Rectal smooth muscle tissue (tissue), 1 donor: ENCODE results near the gene GPC3.

ENCODE experiments used
- H3K27ac ChIP-seq: one replicate; pipeline ENCODE4 v1.7.0; 2013; ENCODE audit warnings: low read depth, low read length, inconsistent platforms
- H3K27me3 ChIP-seq: one replicate; pipeline ENCODE4 v1.7.0; 2013; ENCODE audit warnings: low read length; ENCODE audit not compliant: control insufficient read depth, insufficient read depth
- H3K36me3 ChIP-seq: one replicate; pipeline ENCODE4 v1.7.0; 2013; ENCODE audit warnings: low read length; ENCODE audit not compliant: control insufficient read depth, insufficient read depth
- H3K4me1 ChIP-seq: one replicate; pipeline ENCODE4 v1.7.0; 2013; ENCODE audit warnings: low read length; ENCODE audit not compliant: control insufficient read depth, insufficient read depth
- H3K4me3 ChIP-seq: one replicate; pipeline ENCODE4 v1.7.0; 2013; ENCODE audit warnings: low read length
- H3K9ac ChIP-seq: one replicate; pipeline ENCODE4 v1.7.0; 2013; ENCODE audit warnings: low read length

The GPC3 gene

DNA sequence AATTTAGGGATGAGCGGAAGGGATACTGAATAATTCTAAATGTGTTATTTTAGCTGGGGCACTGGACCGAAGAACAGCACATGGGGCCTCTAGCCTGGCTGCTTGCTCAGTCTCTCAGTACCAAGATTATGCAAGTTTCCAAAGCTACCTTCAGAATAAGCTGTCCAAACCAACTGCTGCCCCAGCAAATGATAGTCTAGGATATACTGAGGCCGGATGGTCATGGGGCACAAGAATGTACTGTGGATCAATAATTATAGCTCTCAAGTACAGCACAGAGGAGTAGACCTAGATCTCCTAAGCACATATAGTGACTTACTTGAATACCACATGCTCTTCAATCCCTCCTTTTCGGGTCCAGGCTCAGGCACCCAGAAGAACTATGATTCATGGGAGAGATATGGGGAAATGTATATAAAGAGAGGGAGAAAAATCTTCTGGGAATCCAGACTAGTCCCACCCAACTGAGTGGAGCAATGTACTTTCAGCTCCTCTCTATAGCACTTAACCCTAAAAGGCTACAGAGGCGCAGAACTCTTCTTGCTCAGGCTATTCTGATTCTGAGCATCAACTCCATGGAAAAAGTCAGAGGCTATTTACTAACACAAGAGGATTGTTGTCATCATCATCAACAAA lies 409.8 kb downstream of the GPC3 start:
- no peak overlapping the region for H3K27ac ChIP-seq
- H3K27me3 ChIP-seq: no peaks in the 10 kb centered on the region
- no peaks in the 10 kb centered on the region for H3K36me3 ChIP-seq
- H3K4me3 ChIP-seq: no peak overlapping the region
- no peak overlapping the region for H3K9ac ChIP-seq
- H3K4me1 ChIP-seq: no peaks in the 10 kb centered on the region

GRCh38 chrX:133574716-133575115 lies 410.7 kb downstream of the GPC3 start:
- Histone ChIP-seq H3K4me1 (no peaks in the 10 kb centered on the region), H3K9ac (no peak overlapping the region), H3K36me3 (no peaks in the 10 kb centered on the region), H3K27me3 (no peaks in the 10 kb centered on the region), H3K27ac (no peak overlapping the region), H3K4me3 (no peak overlapping the region)

GRCh38 chrX:133570549-133570948 lies 414.8 kb downstream of the GPC3 start:
- H3K9ac ChIP-seq: no peak overlapping the region
- no peaks in the 10 kb centered on the region for H3K36me3 ChIP-seq
- H3K4me3 ChIP-seq: no peak overlapping the region
- no peaks in the 10 kb centered on the region for H3K27me3 ChIP-seq
- H3K4me1 ChIP-seq: no peaks in the 10 kb centered on the region
- H3K27ac ChIP-seq: no peak overlapping the region

GRCh38 chrX:133569217-133569616 lies 416.2 kb downstream of the GPC3 start:
- no peak overlapping the region for H3K9ac ChIP-seq
- H3K27ac ChIP-seq: no peak overlapping the region
- no peaks in the 10 kb centered on the region for H3K4me1 ChIP-seq
- H3K27me3 ChIP-seq: no peaks in the 10 kb centered on the region
- H3K36me3 ChIP-seq: no peaks in the 10 kb centered on the region
- H3K4me3 ChIP-seq: no peak overlapping the region

- no peaks in the 10 kb centered on the region for H3K36me3 ChIP-seq
- H3K4me1 ChIP-seq: no peaks in the 10 kb centered on the region
- H3K27ac ChIP-seq: no peak overlapping the region
- no peak overlapping the region for H3K9ac ChIP-seq
- H3K4me3 ChIP-seq: no peak overlapping the region
- H3K27me3 ChIP-seq: no peaks in the 10 kb centered on the region
These were observed 417.3 kb downstream of the GPC3 start for GRCh38 chrX:133568109-133568508.

DNA sequence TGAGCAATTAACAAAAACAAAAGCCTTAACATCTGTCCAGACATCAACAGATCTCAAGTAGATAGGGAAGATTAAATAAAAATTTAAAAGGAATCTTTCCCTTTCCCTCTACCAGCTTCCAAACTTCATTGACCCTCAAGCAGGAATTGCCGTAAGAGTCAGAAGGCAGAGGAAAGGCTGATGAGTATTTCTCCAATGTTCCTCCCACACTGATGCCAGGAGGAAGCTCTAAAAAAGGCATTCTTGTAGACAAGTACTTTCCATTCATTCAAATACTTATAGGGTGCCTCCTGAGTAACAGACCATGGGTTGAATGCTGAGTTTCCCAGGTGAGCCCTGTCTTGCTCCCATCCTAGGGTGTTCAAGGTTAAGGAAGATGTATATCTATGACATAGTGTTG lies 418.5 kb downstream of the GPC3 start:
- H3K4me3 ChIP-seq: no peak overlapping the region
- H3K4me1 ChIP-seq: no peaks in the 10 kb centered on the region
- H3K36me3 ChIP-seq: no peaks in the 10 kb centered on the region
- no peak overlapping the region for H3K27ac ChIP-seq
- H3K9ac ChIP-seq: no peak overlapping the region
- H3K27me3 ChIP-seq: no peaks in the 10 kb centered on the region

DNA sequence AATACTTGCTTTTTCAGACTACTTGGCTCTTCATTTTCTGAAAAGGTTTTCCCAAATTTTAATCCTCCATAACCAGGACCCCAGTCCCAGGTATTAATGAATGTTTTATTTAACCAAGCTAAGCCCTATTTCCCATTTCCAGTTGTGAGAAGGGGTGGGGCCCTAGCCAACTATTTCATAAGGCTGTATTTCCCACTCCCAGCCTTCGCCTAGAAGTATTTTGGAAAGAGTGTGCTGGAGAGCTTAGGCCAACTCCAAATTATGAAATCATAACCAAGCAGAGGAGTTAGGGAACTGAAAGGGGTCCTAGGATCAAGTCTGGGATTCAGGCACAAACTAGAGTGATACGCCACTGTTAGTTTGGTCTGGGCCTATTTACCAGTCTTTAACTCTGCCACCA lies 421.7 kb downstream of the GPC3 start:
- Histone ChIP-seq H3K4me1 (no peaks in the 10 kb centered on the region), H3K27ac (no peak overlapping the region), H3K9ac (no peak overlapping the region), H3K4me3 (no peak overlapping the region), H3K36me3 (no peaks in the 10 kb centered on the region), H3K27me3 (no peaks in the 10 kb centered on the region)

DNA sequence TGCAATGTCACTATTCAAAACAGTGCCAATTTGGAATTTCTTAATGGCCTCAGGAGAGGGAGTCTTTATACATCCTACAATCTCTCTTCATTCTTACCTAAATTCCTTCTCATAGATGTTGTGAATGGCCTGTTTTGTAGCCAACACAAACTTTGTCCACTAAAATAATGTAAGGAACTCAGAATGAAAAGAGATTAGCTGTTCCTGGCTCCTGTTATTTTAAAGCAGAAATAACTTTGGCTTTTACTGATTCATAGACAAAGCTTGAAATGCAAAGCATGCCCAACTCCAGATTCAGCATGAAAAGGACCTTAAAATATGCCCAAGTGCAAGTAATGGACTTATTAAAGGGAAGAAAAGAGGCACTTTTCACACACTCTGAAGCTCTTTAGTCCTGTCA lies 424.1 kb downstream of the GPC3 start:
- no peaks in the 10 kb centered on the region for H3K27me3 ChIP-seq
- H3K4me1 ChIP-seq: no peaks in the 10 kb centered on the region
- no peaks in the 10 kb centered on the region for H3K36me3 ChIP-seq
- H3K4me3 ChIP-seq: no peak overlapping the region
- H3K9ac ChIP-seq: no peak overlapping the region
- H3K27ac ChIP-seq: no peak overlapping the region

GRCh38 chrX:133559909-133560308 lies 425.5 kb downstream of the GPC3 start:
- Histone ChIP-seq H3K36me3 (no peaks in the 10 kb centered on the region), H3K27ac (no peak overlapping the region), H3K27me3 (no peaks in the 10 kb centered on the region), H3K4me1 (no peaks in the 10 kb centered on the region), H3K4me3 (no peak overlapping the region), H3K9ac (no peak overlapping the region)

DNA sequence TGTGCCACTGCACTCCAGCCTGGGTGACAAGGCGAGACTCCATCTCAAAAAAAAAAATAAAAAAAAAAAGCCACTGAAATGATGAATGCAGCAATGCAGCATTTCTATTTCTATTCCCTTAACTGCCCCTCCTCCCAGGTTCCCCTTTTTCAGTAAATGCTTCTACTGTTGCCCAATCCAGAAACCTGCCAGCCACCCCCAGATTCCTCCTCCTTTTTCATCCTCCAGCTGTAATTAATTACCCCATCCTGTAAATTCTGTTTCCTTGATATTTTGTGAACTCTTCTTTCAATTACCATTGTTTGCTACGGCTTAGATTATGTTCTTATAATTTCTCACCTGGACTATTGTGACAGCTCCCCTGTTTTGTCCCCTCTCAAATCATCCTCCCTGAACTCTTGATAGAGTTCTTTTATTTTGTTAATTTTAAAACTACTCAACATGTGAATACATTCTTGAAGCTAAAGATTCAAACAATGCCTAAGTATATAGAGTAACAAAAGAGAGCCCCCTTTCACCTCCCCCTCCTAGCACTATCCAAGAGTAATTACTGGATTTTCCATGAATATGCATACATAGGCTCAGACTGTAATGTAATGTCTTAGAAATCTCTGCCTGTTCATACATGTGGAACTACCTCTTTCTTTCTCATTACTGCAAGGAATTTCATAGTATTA lies 429.5 kb downstream of the GPC3 start:
- Histone ChIP-seq H3K27me3 (no peaks in the 10 kb centered on the region), H3K4me3 (no peak overlapping the region), H3K36me3 (no peaks in the 10 kb centered on the region), H3K9ac (no peak overlapping the region), H3K4me1 (no peaks in the 10 kb centered on the region), H3K27ac (no peak overlapping the region)

DNA sequence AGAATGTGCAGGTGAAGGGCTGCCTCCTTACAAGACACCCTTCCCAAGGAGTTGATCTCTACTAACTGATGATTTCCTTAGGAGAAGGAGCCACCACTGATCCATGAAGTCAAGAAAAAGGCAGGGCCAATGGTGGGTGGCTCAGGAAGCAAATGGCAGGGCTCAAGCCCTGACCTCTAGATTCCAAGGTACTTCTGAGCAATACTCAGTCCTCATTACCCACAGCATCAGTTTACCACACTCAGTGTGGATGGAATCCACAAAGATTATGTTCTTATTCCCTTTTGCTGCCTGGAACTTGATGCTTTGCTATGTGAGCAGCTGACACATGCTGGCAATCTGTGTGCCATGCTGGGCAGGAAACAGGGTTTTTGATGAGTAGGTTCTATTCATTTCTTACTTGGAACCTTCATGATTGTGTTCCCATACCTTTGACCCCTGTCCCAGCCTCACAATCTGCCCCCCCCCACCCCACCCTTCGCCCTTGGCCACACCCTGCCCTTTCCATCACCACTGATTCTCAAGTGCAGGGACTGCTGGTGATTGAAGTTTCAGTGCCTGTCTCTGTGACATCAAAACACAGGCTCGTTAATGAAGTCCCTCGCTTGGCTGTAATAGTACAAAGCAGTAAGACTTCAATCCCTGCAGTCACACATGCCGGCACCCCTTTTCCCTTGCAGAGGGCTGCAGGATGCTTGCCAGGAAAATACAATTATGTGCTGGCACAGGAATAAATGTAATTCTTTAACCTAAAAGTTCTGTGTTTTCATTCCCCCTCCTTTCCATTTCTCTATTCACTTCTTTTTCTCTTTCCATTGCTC lies 434.5 kb downstream of the GPC3 start:
- H3K4me3 ChIP-seq: no peak overlapping the region
- no peak overlapping the region for H3K27ac ChIP-seq
- peaks cover 3% of the 10 kb centered on the region for H3K27me3 ChIP-seq
- H3K9ac ChIP-seq: no peak overlapping the region
- H3K36me3 ChIP-seq: no peaks in the 10 kb centered on the region
- H3K4me1 ChIP-seq: no peaks in the 10 kb centered on the region

DNA sequence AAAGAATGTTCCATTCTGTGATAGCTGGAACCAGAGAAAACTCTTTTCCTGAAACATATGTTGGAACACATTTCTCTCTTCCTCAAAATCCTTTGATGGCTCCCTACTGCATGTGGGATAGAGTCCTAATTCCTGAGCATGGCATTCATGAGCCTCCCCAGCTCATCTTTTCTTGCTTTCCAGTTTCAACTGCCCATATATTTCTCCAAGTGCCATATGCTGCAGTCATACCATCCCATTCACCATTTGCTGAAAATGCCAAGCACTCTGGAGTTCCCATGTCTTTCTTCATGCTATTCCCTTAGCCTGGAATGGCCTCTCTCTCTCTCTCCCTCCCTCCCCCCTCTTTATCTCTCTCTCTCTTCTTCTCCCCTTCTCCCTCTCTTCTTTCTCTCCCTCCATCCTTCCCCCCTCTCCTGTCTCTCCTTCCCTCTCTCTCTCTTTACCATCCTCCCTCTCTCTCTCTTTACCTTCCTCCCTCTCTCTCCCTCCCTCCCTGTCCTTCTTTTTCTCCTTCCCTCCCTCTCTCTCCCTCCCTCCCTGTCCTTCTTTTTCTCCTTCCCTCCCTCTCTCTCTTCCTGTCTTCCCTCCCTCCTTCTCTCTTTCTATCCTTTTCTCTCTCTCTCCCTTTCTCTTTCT lies 436.0 kb downstream of the GPC3 start:
- no peaks in the 10 kb centered on the region for H3K4me1 ChIP-seq
- no peak overlapping the region for H3K27ac ChIP-seq
- H3K36me3 ChIP-seq: no peaks in the 10 kb centered on the region
- peaks cover 3% of the 10 kb centered on the region for H3K27me3 ChIP-seq
- no peak overlapping the region for H3K9ac ChIP-seq
- H3K4me3 ChIP-seq: no peak overlapping the region
